GM18861 (cell line): Measurements from ENCODE around the gene ARHGEF2.

Experiments
- ATAC-seq: cut with Tn5 transposase; IDR thresholded peaks from one replicate; pipeline ENCODE4 v1.9.1; 2021; ENCODE audit not compliant: unreplicated experiment

ARHGEF2 gene

GRCh38 chr1:155971910-155972809, 6.2 kb downstream of the ARHGEF2 start:
- ATAC-seq = no peak

GRCh38 chr1:155970531-155971167, 7.7 kb downstream of the ARHGEF2 start:
- no peak for ATAC-seq

- ATAC-seq = no peak
Observed at GRCh38 chr1:155969377-155969791, 9.0 kb downstream of the ARHGEF2 start.

GRCh38 chr1:155968670-155969069, 9.7 kb downstream of the ARHGEF2 start:
- no peak for ATAC-seq

- ATAC-seq = no peak
Observed at GRCh38 chr1:155968051-155968400, 10.3 kb downstream of the ARHGEF2 start.

GRCh38 chr1:155967341-155968050, 10.9 kb downstream of the ARHGEF2 start:
- ATAC-seq = no peak

GRCh38 chr1:155966750-155967149, 11.6 kb downstream of the ARHGEF2 start:
- no peak for ATAC-seq

- ATAC-seq = no peak
Observed at GRCh38 chr1:155966135-155966534, 12.2 kb downstream of the ARHGEF2 start.

GRCh38 chr1:155964193-155964592, 14.2 kb downstream of the ARHGEF2 start:
- no peak for ATAC-seq

- ATAC-seq = no peak
Observed at GRCh38 chr1:155962599-155963211, 15.6 kb downstream of the ARHGEF2 start.

- no peak for ATAC-seq
Observed at GRCh38 chr1:155961937-155962336, 16.4 kb downstream of the ARHGEF2 start.

- ATAC-seq = no peak
Observed at GRCh38 chr1:155960081-155960745, 18.1 kb downstream of the ARHGEF2 start.

GRCh38 chr1:155957411-155957915, 20.9 kb downstream of the ARHGEF2 start:
- ATAC-seq = no peak

- no peak for ATAC-seq
Observed at GRCh38 chr1:155954645-155955044, 23.7 kb downstream of the ARHGEF2 start.

- no peak for ATAC-seq
Observed at GRCh38 chr1:155952505-155952890, 25.8 kb downstream of the ARHGEF2 start.

GRCh38 chr1:155951753-155952504, 26.4 kb downstream of the ARHGEF2 start:
- ATAC-seq = no peak

- no peak for ATAC-seq
Observed at GRCh38 chr1:155950829-155951228, 27.5 kb downstream of the ARHGEF2 start.

GRCh38 chr1:155947741-155948140, 30.6 kb downstream of the ARHGEF2 start:
- no peak for ATAC-seq

- no peak for ATAC-seq
Observed at GRCh38 chr1:155947292-155947691, 31.1 kb downstream of the ARHGEF2 start.
